Right lobe of liver (tissue), 6 donors: ENCODE measurements around the gene SIPA1. TPM values are rescaled to one million over a fixed set of nuclear protein-coding genes. Genes with fewer than 3 reads are reported as not detected.

Experiments
- ATAC-seq, 4 donors: fragments of 200-7000 bp; cut with Tn5 transposase; one replicate each; pipeline ENCODE4 v1.9.1; 2020; ENCODE audit warnings: mild to moderate bottlenecking in 4 of 4, moderate library complexity in 4 of 4
- DNase-seq, 3 donors: peaks; one replicate each; pipeline ENCODE4 v3.0.0-alpha.2; 2020
- H3K27ac ChIP-seq, 3 donors: fragments of 200-600 bp; one replicate each; pipeline ENCODE4 v1.8.0; 2022
- H3K27me3 ChIP-seq, 2 donors: fragments of 200-600 bp; one replicate each; pipeline ENCODE4 v1.8.0; 2022
- H3K36me3 ChIP-seq, 4 donors: fragments of 200-600 bp; sonication (generic) in 1 of 4; one replicate each; pipeline versions ENCODE4 v1.5.1 to v1.8.0; 2017 to 2022; ENCODE audit warnings: control low read depth in 1 of 4
- H3K4me1 ChIP-seq, 4 donors: fragments of 200-600 bp; sonication (generic) in 1 of 4; one replicate each; pipeline versions ENCODE4 v1.5.1 to v1.8.0; 2017 to 2022; ENCODE audit warnings: control low read depth in 1 of 4
- H3K4me3 ChIP-seq, 3 donors: fragments of 200-600 bp; one replicate each; pipeline ENCODE4 v1.8.0; 2022
- H3K9me3 ChIP-seq, 4 donors: fragments of 200-600 bp; sonication (generic) in 1 of 4; one replicate each; pipeline versions ENCODE4 v1.5.1 to v1.8.0; 2017 to 2022; ENCODE audit warnings: control low read depth in 1 of 4
- POLR2A ChIP-seq: fragments of 450-650 bp; IDR thresholded peaks from one replicate; pipeline ENCODE4 v1.6.1; 2017; ENCODE audit warnings: antibody characterized with exemption, mild to moderate bottlenecking
- WGBS: methylation state at CpG from one replicate; pipeline ENCODE4 v1.1.6; 2018; ENCODE audit warnings: low coverage, low lambda C conversion rate; ENCODE audit not compliant: insufficient coverage; ENCODE audit errors: missing lambda C conversion rate; 5-methylcytosine and 5-hydroxymethylcytosine counted together
- intact Hi-C, 2 donors: fragments of 100-400 bp; cut with DNase I; formaldehyde crosslinking; loops; one replicate each; pipeline versions ENCODE4 v1.11.2 to v1.14.1; 2022
- total RNA-seq, 6 experiments: library from RNA; depleted of rRNA in 2 of 6; stranded (reverse); fragments of >200 nt in 2 of 6; fragmentation: NEBNext Ultra II Directional in 3 of 6; extraction: Animal tissue kit (Norgen Biotek cat#: 25700) in 3 of 6; gene quantifications; one replicate each; pipeline versions ENCODE4 v1.1.0 to v1.2.4, GENCODE V29; 2016 to 2023
- TF ChIP-seq, protein P1 (sequence below), 4 donors: fragments of 200-600 bp in 3 of 4; fragments of 450-650 bp in 1 of 4; IDR thresholded peaks; one replicate each; pipeline versions ENCODE4 v1.5.1 to v1.8.0; 2016 to 2022; ENCODE audit warnings: antibody characterized with exemption in 4 of 4, mild to moderate bottlenecking in 2 of 4
- donor health status: DM: no; HTN: yes; CAD: no.
- donor health status: DM: no; HTN: no; CAD: no.
- donor health status: DM: no; HTN: no; CAD: no.
- donor health status: DM: no; HTN: yes; CAD: no.
- donor health status: DM: no; HTN: yes; CAD: no.

SIPA1 gene
- total RNA-seq, 6 experiments from 2014 or later = 21.1 to 34.1 (median 25.3) TPM

DNA sequence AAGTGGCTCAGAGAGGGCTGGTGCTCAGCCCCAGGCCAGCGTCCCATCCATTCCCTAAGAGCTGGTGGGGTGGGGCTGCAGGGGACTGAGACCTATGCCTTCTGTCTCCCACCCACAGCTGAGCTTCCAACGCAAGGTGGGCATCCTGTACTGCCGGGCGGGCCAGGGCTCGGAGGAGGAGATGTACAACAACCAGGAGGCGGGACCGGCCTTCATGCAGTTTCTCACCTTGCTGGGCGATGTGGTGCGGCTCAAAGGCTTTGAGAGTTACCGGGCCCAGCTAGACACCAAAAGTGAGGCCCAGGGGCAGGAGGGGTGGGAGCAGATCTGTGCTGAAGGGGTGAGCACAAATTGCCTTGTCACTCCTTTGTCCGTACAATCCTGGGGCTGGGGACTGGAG lies 6.9 kb downstream of the SIPA1 start:
- H3K36me3 ChIP-seq = no peaks in the 10 kb centered on the region
- 90% methylated on average over 10 of the region's 11 CpGs for WGBS
- intact Hi-C loops = no loop called here
- H3K4me1 ChIP-seq = peaks cover 0 to 18% (median 0%) of the 10 kb centered on the region in 4 donors
- TF ChIP-seq POLR2A = no peak
- TF ChIP-seq, protein P1, sequence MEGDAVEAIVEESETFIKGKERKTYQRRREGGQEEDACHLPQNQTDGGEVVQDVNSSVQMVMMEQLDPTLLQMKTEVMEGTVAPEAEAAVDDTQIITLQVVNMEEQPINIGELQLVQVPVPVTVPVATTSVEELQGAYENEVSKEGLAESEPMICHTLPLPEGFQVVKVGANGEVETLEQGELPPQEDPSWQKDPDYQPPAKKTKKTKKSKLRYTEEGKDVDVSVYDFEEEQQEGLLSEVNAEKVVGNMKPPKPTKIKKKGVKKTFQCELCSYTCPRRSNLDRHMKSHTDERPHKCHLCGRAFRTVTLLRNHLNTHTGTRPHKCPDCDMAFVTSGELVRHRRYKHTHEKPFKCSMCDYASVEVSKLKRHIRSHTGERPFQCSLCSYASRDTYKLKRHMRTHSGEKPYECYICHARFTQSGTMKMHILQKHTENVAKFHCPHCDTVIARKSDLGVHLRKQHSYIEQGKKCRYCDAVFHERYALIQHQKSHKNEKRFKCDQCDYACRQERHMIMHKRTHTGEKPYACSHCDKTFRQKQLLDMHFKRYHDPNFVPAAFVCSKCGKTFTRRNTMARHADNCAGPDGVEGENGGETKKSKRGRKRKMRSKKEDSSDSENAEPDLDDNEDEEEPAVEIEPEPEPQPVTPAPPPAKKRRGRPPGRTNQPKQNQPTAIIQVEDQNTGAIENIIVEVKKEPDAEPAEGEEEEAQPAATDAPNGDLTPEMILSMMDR (IDR thresholded peaks at IDR 0.05) = no peak
- no peaks in the 10 kb centered on the region for H3K9me3 ChIP-seq
- ATAC-seq = no peak
- H3K27ac ChIP-seq = no peak overlapping the region
- H3K4me3 ChIP-seq = no peak overlapping the region
- no peaks in the 10 kb centered on the region for H3K27me3 ChIP-seq
- DNase-seq = no peak

DNA sequence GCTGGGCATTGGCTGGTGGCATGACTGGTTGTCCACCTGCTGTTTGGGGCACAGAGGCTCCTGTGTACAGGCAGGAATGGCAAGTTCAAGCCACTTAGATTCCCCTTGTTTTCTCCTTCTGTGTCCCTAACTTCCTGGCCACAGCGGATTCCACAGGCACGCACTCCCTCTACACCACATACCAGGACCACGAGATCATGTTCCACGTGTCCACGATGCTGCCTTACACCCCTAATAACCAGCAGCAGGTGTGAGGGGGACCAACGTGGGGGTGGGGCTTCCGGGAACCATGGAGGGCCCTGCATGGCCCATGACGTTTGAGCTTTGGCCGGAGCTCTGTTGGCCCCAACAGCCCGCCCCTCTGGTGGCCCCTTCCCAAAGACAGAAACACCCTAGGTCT lies 7.8 kb downstream of the SIPA1 start:
- Histone ChIP-seq H3K4me1 (peaks cover 0 to 18% (median 0%) of the 10 kb centered on the region in 4 donors), H3K4me3 (no peak overlapping the region), H3K27me3 (no peaks in the 10 kb centered on the region), H3K9me3 (no peaks in the 10 kb centered on the region), H3K27ac (no peak overlapping the region), H3K36me3 (peaks cover 0 to under 1% (median 0%) of the 10 kb centered on the region in 4 donors)
- ATAC-seq (no peak), DNase-seq (no peak)
- intact Hi-C loops = no loop called here
- WGBS = 80% methylated on average over 5 of the region's 10 CpGs
- TF ChIP-seq, protein P1 (IDR thresholded peaks at IDR 0.05) = no peak
- no peak for TF ChIP-seq POLR2A

DNA sequence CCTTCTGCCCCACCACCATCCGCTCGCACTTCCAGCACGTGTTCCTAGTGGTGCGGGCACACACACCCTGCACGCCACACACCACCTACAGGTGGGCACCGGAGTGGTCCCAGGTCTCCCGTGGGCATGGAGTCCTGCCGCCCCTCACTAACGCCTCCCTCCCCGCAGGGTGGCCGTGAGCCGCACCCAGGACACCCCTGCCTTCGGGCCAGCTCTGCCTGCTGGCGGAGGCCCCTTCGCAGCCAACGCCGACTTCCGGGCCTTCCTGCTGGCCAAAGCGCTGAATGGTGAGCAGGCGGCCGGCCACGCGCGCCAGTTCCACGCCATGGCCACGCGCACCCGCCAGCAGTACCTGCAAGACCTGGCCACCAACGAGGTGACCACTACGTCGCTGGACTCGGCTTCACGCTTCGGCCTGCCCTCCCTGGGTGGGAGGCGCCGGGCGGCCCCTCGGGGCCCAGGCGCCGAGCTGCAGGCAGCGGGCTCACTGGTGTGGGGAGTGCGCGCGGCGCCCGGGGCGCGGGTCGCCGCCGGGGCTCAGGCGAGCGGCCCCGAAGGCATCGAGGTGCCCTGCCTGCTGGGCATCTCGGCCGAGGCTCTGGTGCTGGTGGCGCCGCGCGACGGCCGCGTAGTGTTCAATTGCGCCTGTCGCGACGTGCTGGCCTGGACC lies 8.5 kb downstream of the SIPA1 start:
- Histone ChIP-seq H3K4me3 (no peak overlapping the region), H3K36me3 (peaks cover 0 to 3% (median 0%) of the 10 kb centered on the region in 4 donors), H3K27me3 (no peaks in the 10 kb centered on the region), H3K9me3 (no peaks in the 10 kb centered on the region), H3K4me1 (peaks cover 0 to 25% (median 2%) of the 10 kb centered on the region in 4 donors), H3K27ac (peak overlapping the region in 1 of 3 donors; percentile 30)
- DNase-seq (no peak), ATAC-seq (no peak)
- TF ChIP-seq POLR2A = no peak
- TF ChIP-seq, protein P1 (IDR thresholded peaks at IDR 0.05) = no peak
- 90% methylated on average over 16 of the region's 68 CpGs for WGBS
- intact Hi-C loops = no loop called here

DNA sequence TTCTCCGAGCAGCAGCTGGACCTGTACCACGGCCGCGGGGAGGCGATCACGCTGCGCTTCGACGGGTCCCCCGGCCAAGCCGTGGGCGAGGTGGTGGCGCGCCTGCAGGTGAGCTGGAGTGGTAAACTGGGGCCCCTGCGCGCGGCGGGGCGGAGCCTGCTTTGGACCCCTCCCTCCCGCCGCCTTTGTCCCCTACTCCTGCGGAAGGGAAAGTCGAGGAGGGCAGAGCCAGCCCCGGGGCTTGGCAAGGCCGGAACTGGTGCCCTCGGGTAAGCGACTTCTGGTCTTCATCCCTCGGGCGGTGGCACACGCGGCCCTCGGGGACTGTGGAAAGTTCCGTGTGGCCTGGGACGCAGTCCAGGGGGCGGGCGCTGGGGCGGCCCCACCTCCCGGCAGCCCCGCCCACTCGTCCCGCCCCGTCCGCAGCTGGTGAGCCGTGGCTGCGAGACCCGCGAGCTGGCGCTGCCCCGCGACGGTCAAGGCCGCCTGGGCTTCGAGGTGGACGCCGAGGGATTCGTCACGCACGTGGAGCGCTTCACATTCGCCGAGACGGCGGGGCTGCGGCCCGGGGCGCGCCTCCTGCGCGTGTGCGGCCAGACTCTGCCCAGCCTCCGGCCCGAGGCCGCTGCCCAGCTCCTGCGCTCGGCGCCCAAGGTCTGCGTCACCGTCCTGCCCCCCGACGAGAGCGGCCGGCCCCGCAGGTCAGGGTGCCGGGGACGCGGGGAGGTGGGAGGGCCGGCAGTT lies 9.2 kb downstream of the SIPA1 start:
- peak overlapping the region; percentile 44 to 59 (median 51) for H3K4me3 ChIP-seq
- peak; percentile 70 to 82 (median 80) for ATAC-seq
- H3K27ac ChIP-seq = peak overlapping the region; percentile 30 to 56 (median 47)
- no peaks in the 10 kb centered on the region for H3K9me3 ChIP-seq
- WGBS = 100% methylated on average over 1 of the region's 87 CpGs
- peak; percentile 82 to 84 (median 84) for DNase-seq
- TF ChIP-seq, protein P1 (IDR thresholded peaks at IDR 0.05) = no peak
- TF ChIP-seq POLR2A = peak; percentile 22
- intact Hi-C loops = no loop called here
- H3K27me3 ChIP-seq = no peaks in the 10 kb centered on the region
- H3K36me3 ChIP-seq = peaks cover 0 to 3% (median 0%) of the 10 kb centered on the region in 4 donors
- H3K4me1 ChIP-seq = peaks cover 0 to 32% (median 6%) of the 10 kb centered on the region in 4 donors
